ENCODE results near the gene NAA60. TPM values are rescaled to one million over a fixed set of nuclear protein-coding genes. Genes with fewer than 3 reads are reported as not detected.
"Not testable (repeated sequence)": the region's sequence is repeated elsewhere in the genome, so short reads cannot be mapped to it uniquely, and the experiment has no call there.

NAA60 gene
- polyA plus RNA-seq, 1 of the 3 experiments (the other 2 are of a cell fraction): 17.2 TPM

GRCh38 chr16:3525951-3526350 is 82.5 kb downstream of the NAA60 start (continued):
- no peak for TF ChIP-seq USF1 (IDR thresholded peaks at IDR 0.05; ENCODE audit: borderline replicate concordance, low read depth)

- H2AFZ ChIP-seq (ENCODE audit: low read depth); H3K9me3 ChIP-seq; H3K4me1 ChIP-seq (ENCODE audit: control insufficient read depth in 1 of 2, insufficient read depth in 2 of 2, low read depth in 1 of 2, low read length in 1 of 2); H4K20me1 ChIP-seq (ENCODE audit: insufficient read depth); H3K4me2 ChIP-seq; DNase-seq; H3K79me2 ChIP-seq (ENCODE audit: insufficient read depth); H3F3A ChIP-seq (replicated peaks; ENCODE audit: insufficient read depth); H3K9me2 ChIP-seq; POLR2A ChIA-PET; H3K4me3 ChIP-seq (ENCODE audit: low read depth in 2 of 2, low read length in 1 of 2); H3K9ac ChIP-seq; H3K27me3 ChIP-seq (ENCODE audit: insufficient read depth); H3K27ac ChIP-seq (ENCODE audit: low read depth in 2 of 2, low read length in 1 of 2): not testable (repeated sequence)
- WGBS (ENCODE audit: low lambda C conversion rate): 76% methylated on average over 7 of the region's 12 CpGs
- CTCF ChIA-PET: interaction anchor here (0.7 to 1.1 kb wide), 3 partner anchors 17 to 23 kb away, joined by 3 to 4 read pairs (median 3); no protein-coding TSS in a partner anchor
- H3K36me3 ChIP-seq (replicated peaks in 1 of 2; ENCODE audit: control insufficient read depth in 1 of 2, insufficient read depth in 2 of 2, low read length in 1 of 2): peaks cover 29 to 50% of the 10 kb centered on the region in 2 experiments
- TF ChIP-seq CTCF (IDR thresholded peaks at IDR 0.05) (peak; percentile 43), RAD21 (IDR thresholded peaks at IDR 0.05; ENCODE audit: low read length) (peak; percentile 54), SMC3 (IDR thresholded peaks at IDR 0.05; ENCODE audit: low read depth, low read length) (0 out of 2 replicates have a peak, but pooled peaks have one; percentile 24)
Observed at GRCh38 chr16:3527216-3527829, 83.8 kb downstream of the NAA60 start.

GRCh38 chr16:3528406-3528805 is 84.9 kb downstream of the NAA60 start:
- CTCF ChIA-PET: no interaction called here
- 100% methylated on average over 1 of the region's 2 CpGs for WGBS (ENCODE audit: low lambda C conversion rate)
- no peak for DNase-seq
- TF ChIP-seq RCOR1 (IDR thresholded peaks at IDR 0.05; ENCODE audit: low read length) (no peak), FOXJ3 (CRISPR knock-in tag; IDR thresholded peaks at IDR 0.05) (no peak), EP300 (IDR thresholded peaks at IDR 0.05; ENCODE audit: borderline replicate concordance in 1 of 2, low read depth in 1 of 2, low read length in 1 of 2) (no peak), RAD21 (IDR thresholded peaks at IDR 0.05; ENCODE audit: low read length) (no peak), TCF12 (IDR thresholded peaks at IDR 0.05) (no peak), CTCF (IDR thresholded peaks at IDR 0.05) (no peak), TAF1 (IDR thresholded peaks at IDR 0.05; ENCODE audit: borderline replicate concordance, low read depth, low read length) (no peak), EZH2phosphoT487 (IDR thresholded peaks at IDR 0.05; ENCODE audit: borderline replicate concordance, low read depth) (no peak), PBX3 (IDR thresholded peaks at IDR 0.05) (no peak), JUND (IDR thresholded peaks at IDR 0.05) (no peak), SIN3A (IDR thresholded peaks at IDR 0.05; ENCODE audit: borderline replicate concordance, low read depth, low read length) (no peak), CHD2 (IDR thresholded peaks at IDR 0.05; ENCODE audit: low read length, partially characterized antibody) (no peak), IRF3 (IDR thresholded peaks at IDR 0.05; ENCODE audit: low read depth, low read length) (no peak), USF1 (IDR thresholded peaks at IDR 0.05; ENCODE audit: borderline replicate concordance, low read depth) (no peak)

More at GRCh38 chr16:3528406-3528805, 84.9 kb downstream of the NAA60 start:
- Histone ChIP-seq H3K27me3 (ENCODE audit: insufficient read depth) (no peaks in the 10 kb centered on the region), H3K79me2 (ENCODE audit: insufficient read depth) (no peaks in the 10 kb centered on the region), H3K27ac (ENCODE audit: low read depth in 2 of 2, low read length in 1 of 2) (no peak overlapping the region), H2AFZ (ENCODE audit: low read depth) (no peak overlapping the region), H3K4me1 (ENCODE audit: control insufficient read depth in 1 of 2, insufficient read depth in 2 of 2, low read depth in 1 of 2, low read length in 1 of 2) (no peaks in the 10 kb centered on the region), H4K20me1 (ENCODE audit: insufficient read depth) (no peaks in the 10 kb centered on the region), H3K4me2 (no peak overlapping the region), H3K9me3 (no peaks in the 10 kb centered on the region), H3F3A (replicated peaks; ENCODE audit: insufficient read depth) (peaks cover 6% of the 10 kb centered on the region), H3K4me3 (ENCODE audit: low read depth in 2 of 2, low read length in 1 of 2) (no peak overlapping the region), H3K9me2 (no peaks in the 10 kb centered on the region), H3K36me3 (replicated peaks in 1 of 2; ENCODE audit: control insufficient read depth in 1 of 2, insufficient read depth in 2 of 2, low read length in 1 of 2) (peaks cover 27 to 48% of the 10 kb centered on the region in 2 experiments), H3K9ac (no peak overlapping the region)
- POLR2A ChIA-PET: no interaction called here
